Neural progenitor cell (in vitro differentiated cells): ENCODE results near the gene ASTN2. TPM values are rescaled to one million over a fixed set of nuclear protein-coding genes. Genes with fewer than 3 reads are reported as not detected.

Source experiments
- DNase-seq: peaks from one replicate; pipeline ENCODE4 v3.0.0-alpha.2; 2016; ENCODE audit warnings: low spot score
- H2AFZ ChIP-seq: fragments of 200-600 bp; sonication (generic); replicated peaks from 2 replicates; pipeline ENCODE4 v1.6.1; 2016; ENCODE audit warnings: antibody characterized with exemption
- H3F3A ChIP-seq: fragments of 200-600 bp; sonication (generic); 2 replicates; pipeline ENCODE4 v1.6.1; 2016; ENCODE audit warnings: antibody characterized with exemption, low read depth
- H3K27ac ChIP-seq: fragments of 200-600 bp; sonication (generic); 2 replicates; pipeline ENCODE4 v1.5.1; 2016; ENCODE audit warnings: mild to moderate bottlenecking
- H3K27me3 ChIP-seq: fragments of 200-600 bp; sonication (generic); 2 replicates; pipeline ENCODE4 v1.6.1; 2016; ENCODE audit warnings: mild to moderate bottlenecking, moderate library complexity
- H3K36me3 ChIP-seq: fragments of 200-600 bp; sonication (generic); 2 replicates; pipeline ENCODE4 v1.5.1; 2016
- H3K4me1 ChIP-seq: fragments of 200-600 bp; sonication (generic); 2 replicates; pipeline ENCODE4 v1.6.1; 2016; ENCODE audit warnings: mixed run types
- H3K4me2 ChIP-seq: fragments of 200-600 bp; sonication (generic); 2 replicates; pipeline ENCODE4 v1.6.1; 2016
- H3K4me3 ChIP-seq: fragments of 200-600 bp; sonication (generic); 2 replicates; pipeline ENCODE4 v1.5.1; 2016
- H3K79me2 ChIP-seq: fragments of 200-600 bp; sonication (generic); 2 replicates; pipeline ENCODE4 v1.6.1; 2016; ENCODE audit warnings: low read depth
- H3K9ac ChIP-seq: fragments of 200-600 bp; sonication (generic); 2 replicates; pipeline ENCODE4 v1.6.1; 2016
- H3K9me3 ChIP-seq: fragments of 200-600 bp; sonication (generic); 2 replicates; pipeline ENCODE4 v1.5.1; 2016; ENCODE audit warnings: low read depth
- H4K20me1 ChIP-seq: fragments of 200-600 bp; sonication (generic); 2 replicates; pipeline ENCODE4 v1.6.1; 2016; ENCODE audit warnings: low read depth
- H3K27ac Mint-ChIP-seq: 3 replicates; pipeline ENCODE4 v1.8.0; 2021; ENCODE audit warnings: mixed read lengths
- H3K27me3 Mint-ChIP-seq: 2 replicates; pipeline ENCODE4 v1.8.0; 2022; ENCODE audit warnings: low read depth, mild to moderate bottlenecking, inconsistent platforms, moderate library complexity, mixed read lengths; ENCODE audit not compliant: insufficient read depth
- H3K36me3 Mint-ChIP-seq: 3 replicates; pipeline ENCODE4 v1.8.0; 2021; ENCODE audit warnings: mixed read lengths
- H3K4me1 Mint-ChIP-seq: 3 replicates; pipeline ENCODE4 v1.8.0; 2021; ENCODE audit warnings: mixed read lengths
- H3K4me3 Mint-ChIP-seq: 3 replicates; pipeline ENCODE4 v1.8.0; 2021; ENCODE audit warnings: mild to moderate bottlenecking, moderate library complexity, mixed read lengths
- H3K9me3 Mint-ChIP-seq: 3 replicates; pipeline ENCODE4 v1.8.0; 2020; ENCODE audit warnings: mixed read lengths
- CTCF ChIP-seq: fragments of 200-600 bp; sonication (generic); IDR thresholded peaks from 2 replicates; pipeline ENCODE4 v1.5.1; 2017; ENCODE audit warnings: antibody characterized with exemption, mild to moderate bottlenecking
- EZH2 ChIP-seq: fragments of 200-600 bp; sonication (generic); IDR thresholded peaks from 2 replicates; pipeline ENCODE4 v1.6.1; 2017; ENCODE audit warnings: antibody characterized with exemption, mild to moderate bottlenecking, moderate library complexity
- EZH2phosphoT487 ChIP-seq: fragments of 200-600 bp; sonication (generic); IDR thresholded peaks from 2 replicates; pipeline ENCODE4 v1.6.1; 2017; ENCODE audit warnings: antibody characterized with exemption
- total RNA-seq: library from RNA; depleted of rRNA; stranded (reverse); fragments of >200 nt; gene quantifications from 2 replicates; pipeline ENCODE4 v1.2.3, GENCODE V29; 2015; ENCODE audit warnings: low replicate concordance

Gene ASTN2
- total RNA-seq, 1 donor from 2014 or later = 8.0 TPM

GRCh38 chr9:116480700-116481099 lies 934.2 kb downstream of the ASTN2 start:
- DNase-seq = no peak
- no peak overlapping the region for H3K27ac Mint-ChIP-seq
- Histone ChIP-seq H3K4me3 (no peak overlapping the region), H3F3A (no peaks in the 10 kb centered on the region), H3K9ac (no peak overlapping the region), H3K79me2 (no peaks in the 10 kb centered on the region), H3K4me2 (no peak overlapping the region), H4K20me1 (peaks cover 5% of the 10 kb centered on the region), H3K9me3 (no peaks in the 10 kb centered on the region), H3K36me3 (no peaks in the 10 kb centered on the region), H3K27ac (no peak overlapping the region), H2AFZ (no peak overlapping the region), H3K27me3 (no peaks in the 10 kb centered on the region), H3K4me1 (peaks cover 20% of the 10 kb centered on the region)
- peaks cover 26% of the 10 kb centered on the region for H3K4me1 Mint-ChIP-seq
- peaks cover 1% of the 10 kb centered on the region for H3K9me3 Mint-ChIP-seq
- no peak overlapping the region for H3K4me3 Mint-ChIP-seq
- H3K36me3 Mint-ChIP-seq = peaks cover 2% of the 10 kb centered on the region
- TF ChIP-seq EZH2 = no peak
- no peak for TF ChIP-seq EZH2phosphoT487
- no peak for TF ChIP-seq CTCF
- H3K27me3 Mint-ChIP-seq = peaks cover 3% of the 10 kb centered on the region

GRCh38 chr9:116479967-116480366 lies 934.9 kb downstream of the ASTN2 start:
- no peak overlapping the region for H3K4me3 Mint-ChIP-seq
- peaks cover 27% of the 10 kb centered on the region for H3K4me1 Mint-ChIP-seq
- peaks cover 3% of the 10 kb centered on the region for H3K27me3 Mint-ChIP-seq
- Histone ChIP-seq H3F3A (no peaks in the 10 kb centered on the region), H4K20me1 (peaks cover 5% of the 10 kb centered on the region), H3K79me2 (no peaks in the 10 kb centered on the region), H3K4me1 (peaks cover 20% of the 10 kb centered on the region), H3K9me3 (no peaks in the 10 kb centered on the region), H3K9ac (no peak overlapping the region), H3K4me2 (no peak overlapping the region), H3K27me3 (no peaks in the 10 kb centered on the region), H2AFZ (no peak overlapping the region), H3K36me3 (no peaks in the 10 kb centered on the region), H3K27ac (no peak overlapping the region), H3K4me3 (no peak overlapping the region)
- peaks cover 2% of the 10 kb centered on the region for H3K9me3 Mint-ChIP-seq
- DNase-seq = no peak
- H3K27ac Mint-ChIP-seq = no peak overlapping the region
- TF ChIP-seq EZH2 (no peak), CTCF (no peak), EZH2phosphoT487 (no peak)
- peaks cover 3% of the 10 kb centered on the region for H3K36me3 Mint-ChIP-seq

GRCh38 chr9:116479056-116479544 lies 935.8 kb downstream of the ASTN2 start:
- H3K4me1 Mint-ChIP-seq = peaks cover 27% of the 10 kb centered on the region
- Histone ChIP-seq H3K9me3 (no peaks in the 10 kb centered on the region), H3K27me3 (no peaks in the 10 kb centered on the region), H3K4me2 (no peak overlapping the region), H3F3A (no peaks in the 10 kb centered on the region), H3K79me2 (no peaks in the 10 kb centered on the region), H4K20me1 (peaks cover 5% of the 10 kb centered on the region), H3K9ac (no peak overlapping the region), H2AFZ (no peak overlapping the region), H3K4me1 (peaks cover 20% of the 10 kb centered on the region), H3K4me3 (no peak overlapping the region), H3K36me3 (no peaks in the 10 kb centered on the region), H3K27ac (no peak overlapping the region)
- H3K27me3 Mint-ChIP-seq = peaks cover 3% of the 10 kb centered on the region
- no peak for TF ChIP-seq EZH2
- TF ChIP-seq CTCF = no peak
- no peak for TF ChIP-seq EZH2phosphoT487
- no peak overlapping the region for H3K4me3 Mint-ChIP-seq
- H3K36me3 Mint-ChIP-seq = peaks cover 3% of the 10 kb centered on the region
- H3K27ac Mint-ChIP-seq = no peak overlapping the region
- H3K9me3 Mint-ChIP-seq = peaks cover 2% of the 10 kb centered on the region
- DNase-seq = no peak
